ENCODE measurements around the gene KMT5C. TPM values are rescaled to one million over a fixed set of nuclear protein-coding genes. Genes with fewer than 3 reads are reported as not detected.
A peak's percentile ranks its signal among the peaks of the same experiment; 100 is the strongest.

Gene KMT5C
- total and polyA plus RNA-seq, 4 donors, result 7.0 to 39.2 (median 23.9) TPM

- H3K36me3 ChIP-seq (ENCODE audit: control insufficient read depth, insufficient read depth, low read length), result peaks cover 30% of the 10 kb centered on the region
- WGBS (ENCODE audit: insufficient coverage), result 18% methylated on average over 71 of the region's 72 CpGs
- peak in 2 of 6 donors; percentile 43 to 47 for DNase-seq (ENCODE audit: low read depth in 4 of 6, low spot score in 6 of 6)
Measured at GRCh38 chr19:55384131-55384919, 44.6 kb downstream of the KMT5C start, which contains the start of gene TMEM238. Gene TMEM238, minus strand, starts transcription at chr19:55384292. Its CDS starts 33 bp downstream, at chr19:55384259.

DNA sequence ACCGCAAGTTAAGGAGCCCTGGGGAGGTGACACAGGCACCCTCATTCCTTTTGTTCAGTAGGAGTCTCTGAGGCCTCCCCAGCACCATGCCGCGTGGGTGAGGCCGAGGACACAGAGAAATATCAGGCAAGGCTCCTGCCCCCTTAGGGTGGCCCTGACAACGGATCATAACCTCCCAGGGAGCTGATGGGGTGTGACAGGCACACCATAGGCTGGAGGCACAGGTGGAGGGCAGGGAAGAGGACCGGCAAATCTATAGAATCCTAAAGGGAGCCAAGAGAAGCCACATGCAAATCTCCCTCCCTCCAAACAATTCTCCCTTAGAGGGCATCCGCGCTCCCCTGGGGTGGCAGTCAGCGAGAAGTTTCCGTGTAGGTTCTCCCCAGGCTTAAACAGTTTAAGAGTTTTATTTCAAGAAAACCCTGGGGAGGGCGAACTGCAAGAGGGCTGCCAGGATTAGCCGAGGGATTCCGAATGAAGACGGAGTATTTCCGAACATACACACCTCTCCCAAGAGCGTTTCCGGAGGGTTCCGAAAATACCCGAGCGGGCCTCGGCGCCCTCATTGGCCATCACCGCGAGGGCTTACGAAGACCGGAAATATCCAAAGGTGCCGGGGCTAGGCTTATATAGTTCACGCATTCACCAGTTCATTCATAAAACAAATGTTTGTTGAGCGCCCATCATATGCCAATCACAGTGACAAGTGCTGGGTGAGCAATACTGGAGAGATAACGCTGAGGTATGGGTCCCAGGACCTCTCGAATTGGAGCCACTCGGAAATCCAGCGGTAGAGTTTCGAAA is 45.4 kb downstream of the KMT5C start:
- H3K36me3 ChIP-seq (ENCODE audit: control insufficient read depth, insufficient read depth, low read length), result peaks cover 38% of the 10 kb centered on the region
- H3K4me1 ChIP-seq (ENCODE audit: control insufficient read depth, insufficient read depth, low read length), result peaks cover 59% of the 10 kb centered on the region
- 4% methylated on average over 27 of the region's 34 CpGs for WGBS (ENCODE audit: insufficient coverage)
- peak overlapping the region; percentile 94 for H3K27ac ChIP-seq (ENCODE audit: low read depth, low read length)
- no peaks in the 10 kb centered on the region for H3K27me3 ChIP-seq (ENCODE audit: control insufficient read depth, insufficient read depth, low read length)
- H3K9me3 ChIP-seq (ENCODE audit: control insufficient read depth, insufficient read depth, low read length), result no peaks in the 10 kb centered on the region
- DNase-seq (ENCODE audit: low read depth in 4 of 6, low spot score in 6 of 6), result peak; percentile 97 to 99 (median 98)
- peak overlapping the region; percentile 96 for H3K4me3 ChIP-seq (ENCODE audit: low read depth, low read length)

More at GRCh38 chr19:55384131-55384919, 44.6 kb downstream of the KMT5C start, which contains the start of gene TMEM238:
- Histone ChIP-seq H3K27ac (ENCODE audit: low read depth, low read length) (peak within 1 kb of the TSS; percentile 94), H3K4me3 (ENCODE audit: low read depth, low read length) (peak within 1 kb of the TSS; percentile 96), H3K9me3 (ENCODE audit: control insufficient read depth, insufficient read depth, low read length) (no peaks in the 10 kb centered on the region), H3K4me1 (ENCODE audit: control insufficient read depth, insufficient read depth, low read length) (peaks cover 51% of the 10 kb centered on the region), H3K27me3 (ENCODE audit: control insufficient read depth, insufficient read depth, low read length) (no peaks in the 10 kb centered on the region)

DNA sequence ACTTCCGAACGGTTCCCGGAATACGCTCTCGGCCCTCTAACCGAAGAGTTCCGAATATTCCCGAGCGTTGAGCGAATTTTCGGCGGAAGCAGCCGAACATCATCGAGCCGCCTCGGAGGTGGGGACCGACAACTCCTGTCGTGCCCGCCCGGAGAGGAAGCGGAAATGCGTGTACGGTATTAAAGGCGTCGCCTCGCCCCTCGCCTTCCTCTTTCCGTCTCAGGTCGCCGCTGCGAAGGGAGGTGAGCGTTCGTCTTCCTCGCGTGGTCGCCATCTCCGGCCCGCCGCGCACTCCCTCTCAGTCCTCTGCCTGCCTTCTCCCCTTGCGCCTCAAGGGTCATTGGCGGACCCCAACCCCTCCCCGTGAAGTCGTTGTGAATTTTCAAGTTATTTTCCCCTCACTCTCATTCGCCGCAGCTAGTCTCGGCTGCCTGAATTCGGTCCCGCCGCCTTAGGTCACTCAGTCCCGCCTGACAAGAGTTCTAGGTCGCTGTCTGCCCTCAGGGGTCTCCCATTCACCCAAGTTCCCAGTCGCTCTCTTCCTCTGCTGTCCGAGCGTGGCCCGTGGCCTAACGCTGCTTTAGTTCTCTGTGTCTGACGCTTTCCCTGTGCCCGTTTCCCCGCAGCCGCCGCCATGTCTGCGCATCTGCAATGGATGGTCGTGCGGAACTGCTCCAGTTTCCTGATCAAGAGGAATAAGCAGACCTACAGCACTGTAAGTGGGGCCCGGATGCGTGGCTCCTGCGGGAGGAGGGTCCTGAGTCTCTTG is 46.2 kb downstream of the KMT5C start, which contains the start of gene RPL28:
TSS of gene RPL28 (plus strand) at position 209 of the 769 bp plus-strand sequence. CDS start at position 635, 426 bp downstream.
- Histone ChIP-seq H3K27ac (ENCODE audit: low read depth, low read length) (peak within 1 kb of the TSS; percentile 94), H3K4me1 (ENCODE audit: control insufficient read depth, insufficient read depth, low read length) (peaks cover 59% of the 10 kb centered on the region), H3K9me3 (ENCODE audit: control insufficient read depth, insufficient read depth, low read length) (no peaks in the 10 kb centered on the region), H3K36me3 (ENCODE audit: control insufficient read depth, insufficient read depth, low read length) (peaks cover 44% of the 10 kb centered on the region), H3K4me3 (ENCODE audit: low read depth, low read length) (peak within 1 kb of the TSS; percentile 96), H3K27me3 (ENCODE audit: control insufficient read depth, insufficient read depth, low read length) (no peaks in the 10 kb centered on the region)
- 0% methylated on average over 68 of the region's 68 CpGs for WGBS (ENCODE audit: insufficient coverage)
- peak; percentile 99 to 100 (median 100) for DNase-seq (ENCODE audit: low read depth in 4 of 6, low spot score in 6 of 6)

- peaks cover 50% of the 10 kb centered on the region for H3K36me3 ChIP-seq (ENCODE audit: control insufficient read depth, insufficient read depth, low read length)
- WGBS (ENCODE audit: insufficient coverage), result 5% methylated on average over 33 of the region's 33 CpGs
- H3K27me3 ChIP-seq (ENCODE audit: control insufficient read depth, insufficient read depth, low read length), result no peaks in the 10 kb centered on the region
- peak overlapping the region; percentile 94 for H3K27ac ChIP-seq (ENCODE audit: low read depth, low read length)
- H3K4me3 ChIP-seq (ENCODE audit: low read depth, low read length), result peak overlapping the region; percentile 96
- H3K9me3 ChIP-seq (ENCODE audit: control insufficient read depth, insufficient read depth, low read length), result no peaks in the 10 kb centered on the region
- H3K4me1 ChIP-seq (ENCODE audit: control insufficient read depth, insufficient read depth, low read length), result peaks cover 64% of the 10 kb centered on the region
- DNase-seq (ENCODE audit: low read depth in 4 of 6, low spot score in 6 of 6), result no peak
Measured at GRCh38 chr19:55386493-55386971, 46.9 kb downstream of the KMT5C start.

GRCh38 chr19:55387736-55388497 is 48.2 kb downstream of the KMT5C start:
- Histone ChIP-seq H3K9me3 (ENCODE audit: control insufficient read depth, insufficient read depth, low read length) (no peaks in the 10 kb centered on the region), H3K27me3 (ENCODE audit: control insufficient read depth, insufficient read depth, low read length) (no peaks in the 10 kb centered on the region), H3K36me3 (ENCODE audit: control insufficient read depth, insufficient read depth, low read length) (peaks cover 63% of the 10 kb centered on the region), H3K4me1 (ENCODE audit: control insufficient read depth, insufficient read depth, low read length) (peaks cover 61% of the 10 kb centered on the region), H3K4me3 (ENCODE audit: low read depth, low read length) (no peak overlapping the region), H3K27ac (ENCODE audit: low read depth, low read length) (no peak overlapping the region)
- DNase-seq (ENCODE audit: low read depth in 4 of 6, low spot score in 6 of 6), result no peak
- WGBS (ENCODE audit: insufficient coverage), result 88% methylated on average over 14 of the region's 24 CpGs

DNA sequence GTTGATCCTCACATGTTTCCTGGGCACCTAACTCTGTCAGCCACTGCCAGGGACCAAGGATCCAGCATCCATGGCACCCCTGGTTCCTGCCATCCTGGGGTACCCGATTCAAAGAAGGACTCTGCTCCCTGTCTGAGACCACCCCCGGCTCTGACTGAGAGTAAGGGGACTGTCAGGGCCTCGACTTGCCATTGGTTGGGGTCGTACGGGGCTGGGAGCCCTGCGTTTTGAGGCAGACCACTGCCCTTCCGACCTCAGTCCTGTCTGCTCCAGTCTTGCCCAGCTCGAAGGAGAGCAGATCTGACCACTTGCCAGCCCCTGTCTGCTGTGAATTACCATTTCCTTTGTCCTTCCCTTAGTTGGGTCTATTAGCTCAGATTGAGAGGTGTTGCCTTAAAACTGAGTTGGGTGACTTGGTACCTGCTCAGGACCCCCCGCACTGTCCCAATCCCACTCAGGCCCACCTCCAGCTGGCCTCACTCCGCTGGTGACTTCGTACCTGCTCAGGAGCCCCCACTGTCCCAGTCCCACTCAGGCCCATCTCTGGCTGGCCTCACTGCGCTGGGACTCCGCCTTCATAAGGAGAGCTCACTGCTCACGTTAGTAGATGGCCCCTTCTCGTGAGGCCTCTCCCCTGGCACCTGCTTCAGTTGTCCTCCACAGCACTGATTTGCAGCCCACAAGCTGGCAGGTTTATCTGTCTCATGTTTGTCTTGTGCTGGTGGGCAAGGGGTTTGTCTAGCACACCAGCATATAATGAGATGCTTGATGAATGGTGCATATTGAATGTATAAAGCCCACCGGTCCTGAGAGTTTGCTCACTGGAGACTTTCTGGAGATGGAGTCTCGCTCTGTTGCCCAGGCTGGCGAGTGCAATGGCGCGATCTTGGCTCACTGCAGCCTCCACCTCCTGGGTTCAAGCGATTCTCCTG is 50.0 kb downstream of the KMT5C start:
- WGBS (ENCODE audit: insufficient coverage), result 87% methylated on average over 19 of the region's 21 CpGs

DNA sequence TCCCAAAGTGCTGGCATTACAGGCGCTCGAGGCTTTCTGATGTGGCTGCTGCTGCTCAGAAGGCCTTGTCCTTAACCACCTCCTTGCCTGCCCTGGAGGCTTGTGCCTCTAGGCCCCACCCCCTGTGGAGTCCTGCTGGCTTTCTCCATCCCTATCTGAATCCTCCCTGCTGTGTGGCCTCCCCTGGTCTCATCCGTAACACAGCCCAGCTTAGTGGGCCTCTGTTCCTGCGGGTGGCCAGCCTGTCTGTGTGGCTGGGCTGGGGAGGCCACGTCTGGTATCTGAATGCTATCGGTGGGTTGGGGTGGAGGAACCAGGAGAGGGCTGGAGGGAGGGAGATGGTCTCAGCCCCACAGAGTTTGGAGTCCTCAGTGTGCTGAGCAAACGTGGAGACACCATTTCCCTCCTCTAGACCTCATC is 50.8 kb downstream of the KMT5C start:
- H3K36me3 ChIP-seq (ENCODE audit: control insufficient read depth, insufficient read depth, low read length), result peaks cover 66% of the 10 kb centered on the region
- H3K27ac ChIP-seq (ENCODE audit: low read depth, low read length), result no peak overlapping the region
- no peak for DNase-seq (ENCODE audit: low read depth in 4 of 6, low spot score in 6 of 6)
- no peak overlapping the region for H3K4me3 ChIP-seq (ENCODE audit: low read depth, low read length)
- H3K9me3 ChIP-seq (ENCODE audit: control insufficient read depth, insufficient read depth, low read length), result no peaks in the 10 kb centered on the region
- H3K27me3 ChIP-seq (ENCODE audit: control insufficient read depth, insufficient read depth, low read length), result no peaks in the 10 kb centered on the region
- 63% methylated on average over 4 of the region's 7 CpGs for WGBS (ENCODE audit: insufficient coverage)
- H3K4me1 ChIP-seq (ENCODE audit: control insufficient read depth, insufficient read depth, low read length), result peaks cover 43% of the 10 kb centered on the region

More for the DNA sequence above, 50.0 kb downstream of the KMT5C start:
- no peak overlapping the region for H3K4me3 ChIP-seq (ENCODE audit: low read depth, low read length)
- no peak for DNase-seq (ENCODE audit: low read depth in 4 of 6, low spot score in 6 of 6)
- peaks cover 66% of the 10 kb centered on the region for H3K36me3 ChIP-seq (ENCODE audit: control insufficient read depth, insufficient read depth, low read length)
- H3K27me3 ChIP-seq (ENCODE audit: control insufficient read depth, insufficient read depth, low read length), result no peaks in the 10 kb centered on the region
- no peak overlapping the region for H3K27ac ChIP-seq (ENCODE audit: low read depth, low read length)
- H3K4me1 ChIP-seq (ENCODE audit: control insufficient read depth, insufficient read depth, low read length), result peaks cover 50% of the 10 kb centered on the region
- no peaks in the 10 kb centered on the region for H3K9me3 ChIP-seq (ENCODE audit: control insufficient read depth, insufficient read depth, low read length)

- DNase-seq (ENCODE audit: low read depth in 4 of 6, low spot score in 6 of 6), result no peak
- H3K27ac ChIP-seq (ENCODE audit: low read depth, low read length), result no peak overlapping the region
- no peak overlapping the region for H3K4me3 ChIP-seq (ENCODE audit: low read depth, low read length)
- H3K9me3 ChIP-seq (ENCODE audit: control insufficient read depth, insufficient read depth, low read length), result no peaks in the 10 kb centered on the region
- 77% methylated on average over 8 of the region's 12 CpGs for WGBS (ENCODE audit: insufficient coverage)
- peaks cover 66% of the 10 kb centered on the region for H3K36me3 ChIP-seq (ENCODE audit: control insufficient read depth, insufficient read depth, low read length)
- H3K4me1 ChIP-seq (ENCODE audit: control insufficient read depth, insufficient read depth, low read length), result peaks cover 43% of the 10 kb centered on the region
- H3K27me3 ChIP-seq (ENCODE audit: control insufficient read depth, insufficient read depth, low read length), result no peaks in the 10 kb centered on the region
Measured at GRCh38 chr19:55391191-55391670, 51.6 kb downstream of the KMT5C start.

Data from spinal cord (tissue), 10 donors.